ENCODE data around the gene SACM1L.

SACM1L gene

DNA sequence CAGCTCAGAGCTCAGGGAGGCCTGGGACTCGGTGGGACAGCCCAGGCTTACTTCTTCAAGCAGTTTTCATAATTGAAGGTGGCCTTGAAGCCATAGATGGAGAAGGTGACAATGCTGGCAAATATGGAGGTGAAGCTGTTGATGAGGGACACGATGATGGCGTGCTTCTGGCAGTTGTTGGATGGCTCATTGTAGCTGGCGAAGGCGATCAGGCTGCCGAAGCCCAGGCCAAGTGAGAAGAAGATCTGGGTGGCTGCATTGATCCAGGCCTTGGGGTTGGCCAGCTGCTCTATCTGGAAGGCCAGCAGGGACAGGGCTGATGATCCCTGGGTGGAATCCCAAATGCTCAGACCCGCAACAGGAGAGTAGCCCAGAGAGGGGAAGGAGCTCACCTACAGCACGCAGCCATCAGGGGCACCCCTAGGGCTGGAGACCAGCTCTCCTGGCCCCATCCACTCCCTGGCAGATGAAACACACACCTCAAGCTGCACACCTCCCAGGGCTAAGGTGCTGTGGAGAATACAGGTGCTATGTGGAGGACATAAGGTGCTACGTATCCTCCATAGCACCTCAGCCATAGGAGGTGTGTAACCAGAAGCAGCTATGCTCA is 82.1 kb downstream of the SACM1L start:
- no peak for DNase-seq (ENCODE audit: low read depth)

DNA sequence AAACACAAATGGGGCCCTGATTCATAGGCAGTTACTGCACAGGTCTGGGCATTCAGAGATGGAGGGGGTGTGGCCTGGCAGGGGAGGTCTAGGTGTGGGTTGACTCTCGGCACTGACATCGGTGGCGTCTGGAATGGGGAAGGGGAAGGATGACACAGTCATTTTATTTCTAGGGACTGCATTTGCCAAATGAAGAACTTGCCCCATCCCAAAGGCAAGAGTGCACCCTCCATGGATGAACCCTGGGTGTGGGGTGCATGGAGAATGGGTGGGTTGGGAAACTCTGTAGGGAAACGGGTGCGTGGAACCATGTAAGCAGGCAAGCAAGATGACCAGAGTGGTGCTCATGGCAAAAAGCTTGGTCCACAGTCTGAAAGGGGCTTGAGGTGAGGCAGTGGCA is 82.6 kb downstream of the SACM1L start:
- no peak for DNase-seq (ENCODE audit: low read depth)

DNA sequence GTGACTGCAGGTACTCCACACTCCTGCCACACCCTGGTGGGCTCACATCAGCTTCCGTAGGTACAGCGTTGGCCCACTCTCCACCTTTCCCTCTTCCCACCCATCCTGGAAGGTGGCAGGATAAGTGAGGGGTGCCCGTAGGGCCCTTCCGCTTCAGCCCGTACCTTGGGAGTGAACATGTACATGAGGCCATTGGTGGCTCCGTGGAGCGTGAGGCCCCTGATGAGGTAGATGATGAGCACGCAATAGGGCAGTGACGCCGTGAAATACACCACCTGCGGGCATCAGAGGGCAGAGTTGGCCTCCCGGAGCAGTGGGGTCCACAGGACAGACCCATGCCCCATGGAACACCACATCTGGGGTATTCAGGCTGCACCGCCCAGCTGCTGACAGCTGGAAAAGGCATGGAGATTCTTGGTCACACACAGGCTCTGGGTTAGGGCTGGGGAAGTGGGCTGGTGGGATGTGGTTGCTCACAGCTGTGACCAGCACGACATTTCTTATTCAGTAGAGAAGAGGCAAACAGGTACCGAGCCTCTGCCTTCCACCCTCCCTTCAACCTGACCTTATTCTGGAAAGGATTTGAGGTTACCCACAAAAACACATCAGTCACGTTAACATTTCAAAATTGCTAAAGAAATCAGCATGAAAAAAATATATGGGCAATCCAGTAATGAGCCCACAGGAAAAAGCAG is 83.3 kb downstream of the SACM1L start:
- no peak for DNase-seq (ENCODE audit: low read depth)

DNA sequence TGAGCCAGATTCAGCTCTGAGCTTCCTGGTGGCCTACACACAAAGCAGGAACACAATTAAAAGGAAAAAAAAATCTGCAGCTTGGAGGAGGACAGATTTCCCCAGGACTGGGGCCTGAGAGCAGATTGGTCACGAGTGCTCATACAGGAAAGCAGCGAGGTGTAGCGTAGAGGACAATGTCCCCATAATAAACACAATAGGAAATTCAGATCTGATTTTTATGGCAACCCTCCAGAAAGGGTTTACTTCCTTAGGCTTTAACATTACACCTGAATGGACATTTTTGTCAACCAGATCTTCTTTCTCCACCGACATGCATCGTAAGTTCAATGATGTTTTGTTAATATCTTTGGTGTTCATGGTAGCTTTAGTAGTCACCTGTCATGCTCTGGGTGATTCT is 83.9 kb downstream of the SACM1L start:
- DNase-seq (ENCODE audit: low read depth), result no peak

DNA sequence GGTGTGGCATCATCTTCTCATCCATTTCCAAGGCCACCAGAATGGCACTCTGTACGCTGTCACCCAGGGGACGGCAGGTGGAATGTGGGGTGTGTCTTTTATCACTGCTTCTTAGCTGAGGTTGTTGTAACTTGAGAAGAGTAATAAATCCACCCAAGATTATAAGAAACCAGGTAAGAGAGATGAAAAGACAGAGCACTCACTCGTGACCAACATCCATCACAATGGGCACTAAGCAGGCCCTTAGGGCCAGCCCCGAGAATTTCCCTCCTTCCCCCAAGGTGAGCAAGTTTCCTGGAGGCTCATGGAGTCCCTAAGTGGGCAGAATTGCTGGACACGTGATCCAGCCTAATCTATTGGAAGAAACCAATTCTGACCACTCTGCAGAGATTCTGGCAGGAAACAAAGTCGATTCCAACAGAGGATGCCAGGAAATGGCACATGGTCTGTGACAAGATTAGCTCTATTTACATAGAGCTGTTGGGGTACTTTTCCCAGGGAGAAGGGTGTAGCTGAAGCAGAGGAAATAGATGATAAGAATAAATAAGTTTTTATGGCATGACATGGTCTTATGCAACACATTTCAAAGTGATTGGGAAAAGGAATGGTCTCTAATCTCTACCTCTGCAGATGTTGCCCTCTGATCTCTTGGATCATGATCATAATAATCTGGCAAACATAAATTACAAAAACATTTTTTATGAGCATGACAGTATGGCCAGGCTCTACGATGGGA is 84.7 kb downstream of the SACM1L start:
- DNase-seq (ENCODE audit: low read depth), result no peak

DNA sequence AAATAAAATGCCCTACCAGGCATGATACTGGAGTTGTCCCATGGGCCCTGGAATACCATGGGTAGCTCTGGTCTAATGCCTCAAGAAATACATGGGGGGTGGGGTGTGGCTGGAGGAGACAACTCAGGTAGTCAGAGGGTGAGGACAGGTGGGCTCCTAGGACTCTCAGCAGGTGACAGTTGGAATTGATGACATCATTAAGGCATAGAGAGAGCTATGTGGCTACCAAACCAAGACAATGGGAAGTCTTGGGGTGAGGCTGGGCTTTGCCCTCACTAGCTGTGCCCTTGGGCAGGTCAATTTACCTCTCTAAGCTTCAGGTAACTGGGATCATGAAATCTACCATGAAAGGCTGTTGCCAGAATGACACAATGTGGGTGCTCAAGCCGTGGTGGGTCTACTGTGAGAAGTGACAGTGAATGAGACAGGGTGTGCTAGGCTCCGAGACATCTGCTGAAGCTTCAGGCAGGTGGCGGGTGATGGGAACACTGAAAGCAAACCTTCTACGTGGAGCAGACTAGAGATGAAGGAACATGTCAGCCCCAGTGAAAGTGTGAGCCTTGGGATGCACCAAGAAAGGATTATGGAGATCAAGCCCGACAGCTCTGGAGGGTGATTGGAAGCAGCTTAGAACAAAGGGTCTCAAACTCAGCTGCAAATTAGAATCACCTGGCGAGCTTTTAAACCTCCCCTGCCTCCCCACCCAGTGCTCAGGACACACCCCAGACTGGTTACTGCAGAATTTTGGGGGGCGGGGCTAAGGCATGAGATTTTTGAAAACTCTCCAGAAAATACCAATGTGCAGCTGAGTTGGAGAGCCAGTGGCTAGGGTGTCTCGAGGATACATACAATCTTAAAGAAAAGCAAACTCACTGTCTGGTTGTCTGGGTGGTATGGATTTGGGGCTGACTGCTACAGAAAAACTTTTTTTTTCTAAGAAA is 85.7 kb downstream of the SACM1L start:
- DNase-seq (ENCODE audit: low read depth), result no peak

DNA sequence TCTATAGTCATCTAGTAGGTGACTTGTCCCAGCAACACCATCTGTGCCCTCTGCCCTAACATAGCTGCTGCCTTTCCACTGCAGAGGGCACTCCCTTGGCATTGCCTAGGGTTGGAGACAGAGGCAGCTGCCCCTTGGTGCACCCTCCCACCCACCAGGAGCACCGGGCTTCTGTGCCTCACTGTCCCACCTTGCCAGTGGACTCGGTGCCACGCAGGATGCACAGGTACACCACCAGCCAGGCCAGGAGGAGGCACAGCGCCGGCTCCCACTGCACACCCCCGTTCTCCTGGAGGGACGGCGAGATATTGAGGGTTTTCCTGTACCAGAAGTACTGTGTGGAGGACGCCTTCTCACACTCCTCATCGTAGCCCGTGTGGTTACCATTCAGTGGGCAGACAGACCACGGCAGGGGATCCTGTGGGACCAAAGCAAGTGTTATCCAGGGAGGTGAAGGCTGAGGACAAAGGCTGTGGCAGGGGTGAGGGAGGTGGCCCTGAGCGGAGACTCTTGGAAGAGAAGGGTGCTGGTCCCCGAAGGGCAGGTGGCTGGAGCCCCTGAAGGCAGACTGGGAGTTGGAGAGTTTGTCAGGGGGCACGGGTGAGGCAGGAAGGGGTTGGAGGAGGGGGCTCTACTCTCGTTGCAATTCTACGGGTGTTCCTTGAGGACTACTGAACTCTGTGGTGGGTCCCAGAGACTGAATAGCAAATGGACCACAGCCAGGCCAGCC is 86.5 kb downstream of the SACM1L start:
- no peak for DNase-seq (ENCODE audit: low read depth)

DNA sequence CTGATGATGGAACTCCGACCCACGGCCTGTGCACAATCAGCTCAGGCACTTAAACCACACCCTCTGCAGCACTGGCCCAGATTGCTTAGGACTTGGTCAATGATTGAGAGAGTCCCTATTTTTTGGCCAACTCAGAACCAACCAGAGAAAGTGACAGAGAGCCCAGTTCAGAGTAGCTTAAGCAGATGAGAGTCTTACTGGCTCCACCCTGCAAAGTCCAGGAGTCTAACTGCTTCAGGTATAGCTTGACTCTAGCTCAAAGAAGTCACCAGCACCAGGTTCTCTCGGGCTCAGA is 87.1 kb downstream of the SACM1L start:
- DNase-seq (ENCODE audit: low read depth), result no peak

DNA sequence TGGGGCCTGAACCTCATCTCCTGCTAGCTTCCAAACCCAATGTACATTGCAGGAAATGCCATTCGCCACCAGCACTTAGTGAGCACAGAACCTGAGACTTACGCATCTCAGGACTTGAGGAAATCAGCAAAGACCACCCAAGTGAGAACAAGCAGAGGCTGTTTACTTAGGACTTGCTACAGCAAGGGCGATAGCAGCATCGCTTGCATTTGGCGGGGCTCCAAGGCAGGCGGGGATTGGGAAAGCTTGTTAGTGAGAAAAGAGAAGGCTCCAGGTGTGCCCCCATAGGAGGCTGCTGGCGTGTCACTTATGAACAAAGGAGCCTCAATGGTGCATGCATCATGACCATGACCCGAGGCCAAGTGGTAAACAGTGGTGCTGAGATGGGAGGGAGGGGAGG is 87.4 kb downstream of the SACM1L start:
- DNase-seq (ENCODE audit: low read depth), result no peak

DNA sequence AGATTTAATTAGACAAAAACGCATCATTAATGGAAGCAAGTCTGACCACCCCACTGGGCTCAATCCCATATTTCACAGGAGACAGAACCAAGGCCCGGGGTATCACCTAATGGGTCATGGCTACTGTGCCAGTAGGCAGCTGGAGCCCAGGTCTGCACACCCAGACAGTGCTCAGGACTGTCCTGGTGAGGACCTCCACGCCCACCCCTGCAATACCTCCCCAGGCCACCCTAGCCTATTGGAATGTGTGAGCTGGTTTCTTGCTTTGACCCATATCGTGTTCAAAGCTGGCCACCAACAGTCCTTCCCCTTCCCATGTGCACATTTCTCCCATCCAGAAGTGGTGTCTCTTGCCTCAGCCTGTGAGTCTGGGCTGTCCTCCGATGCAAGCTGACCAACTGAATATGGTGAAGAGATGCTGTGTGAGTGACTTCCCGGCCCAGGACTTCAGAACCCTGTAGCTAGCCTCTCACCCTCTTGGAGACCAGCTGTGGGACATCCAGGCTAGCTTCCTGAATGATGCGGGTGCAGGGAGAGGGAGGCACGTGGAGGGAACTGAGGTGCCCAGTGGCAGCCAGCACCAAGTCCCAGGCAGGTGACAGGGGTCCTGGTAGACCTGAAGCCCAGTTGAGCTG is 88.0 kb downstream of the SACM1L start:
- no peak for DNase-seq (ENCODE audit: low read depth)

DNA sequence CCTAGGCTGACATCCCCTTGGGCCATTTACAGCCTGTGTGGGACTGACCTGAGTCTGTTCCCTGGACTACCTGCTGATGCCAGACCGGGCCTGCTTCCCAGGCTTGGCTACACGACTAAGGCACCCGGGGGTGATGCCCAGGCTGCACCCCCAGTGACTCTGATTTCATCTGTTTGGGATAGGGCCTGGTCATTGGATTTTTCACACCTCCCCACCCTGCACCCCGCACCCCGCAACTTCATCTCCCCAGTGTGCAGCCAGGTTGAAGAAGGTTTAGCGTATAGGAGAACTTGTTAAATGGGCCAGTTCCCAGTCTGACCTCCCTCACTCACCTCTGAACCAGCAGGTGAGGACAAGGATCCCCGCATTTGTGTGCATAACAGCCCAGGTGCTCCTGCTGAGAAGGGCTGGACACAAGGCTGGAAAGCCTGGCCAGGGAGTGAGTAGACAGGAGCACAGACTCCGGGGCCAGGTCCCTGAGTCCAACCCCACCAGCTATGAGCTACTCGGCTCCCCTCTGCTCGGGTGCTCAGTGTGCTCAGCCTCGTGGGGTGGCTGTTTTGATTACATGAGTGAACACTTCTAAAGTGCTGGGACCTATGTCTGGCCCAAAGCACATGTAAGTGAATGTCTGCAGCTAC is 88.7 kb downstream of the SACM1L start:
- DNase-seq (ENCODE audit: low read depth), result no peak

DNA sequence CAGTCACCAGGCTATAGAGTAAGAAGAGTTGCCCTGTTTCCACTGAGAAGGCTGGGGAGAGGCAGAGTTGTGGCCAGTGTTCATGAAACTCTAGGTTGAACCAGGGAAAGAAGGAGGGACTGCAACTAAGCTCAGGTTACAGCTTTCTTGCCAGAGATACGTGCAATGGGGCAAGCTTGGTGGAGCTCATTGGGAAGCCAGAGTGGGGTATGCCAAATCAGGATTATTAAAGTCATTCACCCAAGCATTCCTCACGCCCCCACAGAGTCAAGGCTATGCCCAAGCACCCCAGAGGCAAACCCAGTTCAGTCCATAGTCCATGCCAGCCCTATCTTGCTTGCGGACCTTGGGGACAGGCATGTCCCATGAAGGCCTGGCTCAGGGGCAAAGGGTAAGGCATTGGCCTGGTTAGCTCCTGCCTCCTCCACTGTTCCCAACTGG is 89.6 kb downstream of the SACM1L start:
- no peak for DNase-seq (ENCODE audit: low read depth)

DNA sequence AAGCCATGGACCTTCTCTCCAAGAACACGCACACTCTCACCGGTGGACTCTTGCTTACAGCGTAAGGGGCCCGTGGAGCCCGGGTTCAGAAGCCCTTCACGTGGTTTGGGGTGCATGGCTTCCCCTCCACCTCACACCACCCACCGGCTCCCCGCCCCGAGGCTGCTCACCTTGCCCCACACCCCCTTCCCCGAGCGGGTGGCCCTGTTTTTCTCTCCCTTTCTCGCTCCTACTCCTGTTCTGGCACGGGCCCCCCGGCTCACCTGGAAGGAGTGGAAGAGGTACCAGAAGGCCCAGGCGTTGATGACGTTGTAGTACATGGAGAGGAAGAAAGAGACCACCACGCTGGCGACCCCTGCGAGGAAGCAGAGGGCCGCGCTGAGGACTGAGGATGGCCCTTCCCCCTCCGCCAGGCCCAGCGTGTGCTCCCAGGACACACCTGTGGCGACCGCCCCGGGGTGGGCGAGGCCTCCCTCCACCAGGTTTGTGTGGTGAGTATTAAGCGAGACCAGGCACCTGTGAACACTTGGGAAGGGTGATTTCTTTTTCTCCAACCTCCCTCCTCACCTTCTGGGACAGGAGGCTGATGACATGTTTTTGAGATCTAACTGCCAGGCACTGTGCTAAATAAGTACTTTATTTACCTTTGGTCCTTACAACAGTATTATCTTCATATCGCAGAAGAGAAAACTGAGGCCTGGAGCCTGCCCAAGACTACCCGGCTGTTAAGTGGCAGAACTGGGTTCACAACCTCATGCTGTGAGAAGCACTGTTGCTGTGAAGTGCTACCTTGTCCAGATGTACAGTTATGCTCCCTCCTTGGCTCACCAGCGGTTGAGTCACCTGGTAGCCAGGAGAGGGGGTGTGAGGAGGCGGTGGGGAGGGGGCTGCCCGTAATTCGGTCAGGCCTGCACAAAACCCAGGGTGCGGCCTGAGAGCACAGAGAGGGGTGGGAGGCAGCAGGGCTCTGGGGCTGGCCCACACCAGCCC is 90.8 kb downstream of the SACM1L start:
- no peak for DNase-seq (ENCODE audit: low read depth)

DNA sequence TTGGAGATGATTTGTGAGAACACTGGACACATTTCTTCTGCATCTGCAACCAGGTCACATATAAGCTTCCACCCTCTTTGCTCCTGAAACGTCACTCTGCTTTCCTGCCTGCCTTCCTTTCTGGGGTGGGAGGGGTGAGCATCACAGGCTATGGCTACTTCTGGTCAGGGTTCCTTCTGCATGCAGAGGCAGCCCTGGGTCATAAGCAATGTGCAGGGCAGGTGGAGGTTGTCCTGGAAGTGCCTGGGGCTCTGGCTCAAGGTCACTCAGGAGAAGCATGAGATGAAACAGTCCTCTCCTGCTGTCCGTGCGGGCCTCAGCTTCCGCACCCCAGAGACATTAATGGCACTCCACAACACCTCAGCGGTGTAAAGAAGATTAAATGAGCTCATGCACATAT is 92.1 kb downstream of the SACM1L start:
- no peak for DNase-seq (ENCODE audit: low read depth)

DNA sequence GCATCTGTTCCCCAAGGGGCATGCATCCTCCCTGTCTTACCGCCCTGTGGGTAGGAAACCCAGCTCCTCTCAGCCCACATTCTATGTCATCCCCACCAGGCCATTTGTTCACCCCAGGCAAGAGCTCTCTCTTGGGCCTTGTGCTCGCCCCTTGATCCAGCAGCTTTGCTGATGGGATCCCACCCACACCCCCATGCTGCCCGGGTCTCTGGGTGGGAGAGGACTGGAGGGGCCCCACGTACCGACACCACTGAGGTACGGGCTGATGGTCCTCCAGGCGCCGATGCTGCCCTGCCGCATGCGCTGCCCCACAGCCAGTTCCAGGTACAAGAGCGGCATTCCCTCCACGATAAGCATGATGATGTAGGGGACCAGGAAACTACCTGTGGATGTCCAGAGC is 92.6 kb downstream of the SACM1L start:
- DNase-seq (ENCODE audit: low read depth), result no peak

DNA sequence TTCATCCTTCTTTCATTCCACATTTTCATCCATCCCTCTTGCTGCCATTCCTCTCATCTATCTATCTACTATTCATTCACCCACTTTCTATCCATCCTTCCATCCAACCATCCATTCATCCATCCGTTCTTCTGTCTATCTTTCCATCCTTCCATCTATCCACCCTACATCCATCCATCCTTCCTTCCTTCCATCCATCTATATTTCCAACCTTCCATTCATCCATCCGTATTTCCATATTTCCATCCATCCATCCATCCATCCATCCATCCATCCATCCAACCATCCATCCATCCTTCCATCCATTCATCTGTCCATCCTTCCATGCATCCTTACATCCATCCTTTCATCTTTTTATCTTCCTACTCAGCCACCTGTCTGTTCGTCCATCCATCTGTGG is 93.2 kb downstream of the SACM1L start:
- no peak for DNase-seq (ENCODE audit: low read depth)

DNA sequence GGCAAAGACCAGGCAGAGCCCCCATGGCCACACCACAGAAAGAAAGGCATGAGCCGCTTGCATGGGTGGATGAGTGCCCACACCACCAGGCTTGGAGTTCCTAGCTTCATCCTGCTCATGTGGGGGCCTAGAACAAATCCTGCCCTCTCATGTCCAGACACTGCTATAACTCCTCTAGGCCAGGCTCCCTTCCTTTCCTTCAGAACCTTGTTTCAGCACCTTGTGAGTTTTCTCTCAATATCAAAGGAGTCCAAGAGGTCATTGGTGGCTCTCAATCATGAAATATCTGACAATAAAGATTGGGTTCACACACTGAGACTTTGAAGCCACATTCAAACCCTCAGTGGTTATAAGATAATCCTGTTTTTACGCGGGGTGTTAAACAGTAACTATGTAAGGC is 94.5 kb downstream of the SACM1L start:
- DNase-seq (ENCODE audit: low read depth), result no peak

DNA sequence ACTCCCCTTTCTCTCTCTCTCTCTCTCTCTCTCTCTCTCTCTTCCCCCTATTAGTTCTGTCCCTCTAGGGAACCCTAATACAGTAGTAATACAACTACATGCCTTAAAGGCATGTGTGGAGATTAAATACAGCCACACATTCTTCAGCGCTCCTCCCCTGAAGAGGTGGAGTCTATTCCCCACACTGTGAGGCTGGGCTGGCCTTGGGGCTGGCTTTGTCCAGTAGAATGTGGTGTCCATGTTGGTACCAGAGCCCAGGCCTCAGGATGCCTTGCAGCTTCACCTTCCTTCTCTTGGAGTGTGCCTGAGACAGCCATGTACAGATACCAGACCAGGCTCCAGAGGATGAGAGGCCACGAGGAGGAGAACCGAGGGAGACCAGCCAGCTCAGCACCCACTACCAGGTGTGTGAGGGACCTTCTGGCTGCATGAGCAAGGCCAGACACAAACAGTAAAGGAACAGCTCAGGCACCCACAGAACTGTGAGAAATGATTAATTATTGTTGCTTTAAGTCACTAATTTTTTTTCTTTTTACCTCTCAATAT is 96.5 kb downstream of the SACM1L start:
- DNase-seq (ENCODE audit: low read depth), result no peak

DNA sequence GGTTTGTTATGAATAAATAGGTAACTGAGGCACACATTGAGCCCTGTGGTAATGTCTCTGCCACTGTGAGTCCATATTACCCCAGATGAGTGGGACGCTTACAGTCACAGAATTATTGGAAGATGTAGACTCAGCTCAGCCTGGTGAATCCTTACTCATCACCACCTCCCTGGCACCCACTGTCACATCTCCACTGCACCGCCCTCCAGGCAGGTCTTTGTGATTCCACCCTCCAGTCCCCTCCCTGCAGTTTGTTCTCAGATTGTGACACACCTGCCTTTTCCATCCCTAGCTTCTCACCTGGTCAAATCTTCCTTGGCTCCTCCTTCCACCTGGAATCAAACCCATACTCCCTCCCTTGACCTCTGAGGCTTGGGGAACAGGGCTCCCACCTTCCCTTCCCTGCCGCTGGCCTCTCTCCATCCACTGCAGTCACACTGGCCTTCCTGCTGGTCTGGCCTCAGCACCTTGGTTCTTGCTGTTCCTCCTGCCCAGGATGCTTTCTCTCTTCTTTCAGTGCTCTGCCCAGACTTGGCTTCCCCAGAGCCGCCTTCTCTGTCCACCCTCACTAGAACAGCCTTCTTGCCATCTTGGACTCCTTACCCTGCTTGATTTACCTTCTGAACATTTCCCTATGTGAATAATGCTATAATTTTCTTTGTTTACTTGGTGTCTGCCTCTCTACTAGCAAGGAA is 97.8 kb downstream of the SACM1L start:
- no peak for DNase-seq (ENCODE audit: low read depth)
